ENCODE measurements around the gene SETD7.

- TF ChIP-seq CTCF (IDR thresholded peaks at IDR 0.05) (no peak), EZH2 (IDR thresholded peaks at IDR 0.05; ENCODE audit: borderline replicate concordance, insufficient read depth, low read depth, low read length, poor library complexity, severe bottlenecking) (no peak)
Observed at GRCh38 chr4:139558235-139559088, 2.4 kb upstream of the SETD7 start.

Measured in B cell (primary cell).